ENCODE measurements around the gene NUP62. TPM values are rescaled to one million over a fixed set of nuclear protein-coding genes. Genes with fewer than 3 reads are reported as not detected.

NUP62 gene
- total RNA-seq, 1 experiment from 2014 or later, result 85.2 TPM

DNA sequence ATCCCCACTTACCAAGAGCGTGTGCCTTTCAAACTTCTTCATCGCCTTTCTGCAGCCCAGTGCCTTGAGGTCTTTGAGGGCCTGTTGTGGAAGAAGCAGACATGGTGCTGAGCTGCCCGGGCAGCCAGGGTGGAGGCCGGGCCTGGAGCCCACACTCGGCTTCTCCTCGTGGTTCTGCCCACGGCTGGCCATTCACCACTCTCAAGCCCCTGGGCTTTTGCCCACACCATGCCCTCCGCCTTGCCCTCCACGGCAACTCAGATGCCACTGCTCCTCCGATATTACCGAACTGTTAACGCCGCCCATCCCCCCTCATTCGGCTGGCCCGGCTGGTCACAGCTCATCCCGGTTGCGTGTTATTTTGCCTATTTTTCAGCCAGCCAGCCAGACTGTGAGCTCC lies 37.9 kb downstream of the NUP62 start:
- no peak overlapping the region for H2AFZ ChIP-seq (ENCODE audit: low read depth, low read length, poor library complexity, severe bottlenecking)
- no peak for DNase-seq (ENCODE audit: low read depth, low spot score)

More for the DNA sequence above, 37.9 kb downstream of the NUP62 start:
- Histone ChIP-seq H3K27ac (ENCODE audit: low read depth, low read length) (no peak overlapping the region; the same call in 1 of the 2 replicates), H3K4me2 (ENCODE audit: low read length) (no peak overlapping the region), H3K4me1 (ENCODE audit: control insufficient read depth in 1 of 2, insufficient read depth in 2 of 2, low read length in 2 of 2) (peaks cover 6 to 15% of the 10 kb centered on the region in 2 experiments), H3K79me2 (ENCODE audit: insufficient read depth, low read length) (no peaks in the 10 kb centered on the region), H3K9me3 (ENCODE audit: control insufficient read depth in 1 of 2, insufficient read depth in 1 of 2, low read depth in 1 of 2, low read length in 2 of 2) (no peaks in the 10 kb centered on the region), H3K36me3 (ENCODE audit: control insufficient read depth in 1 of 2, insufficient read depth in 2 of 2, low read length in 2 of 2) (no peaks in the 10 kb centered on the region), H4K20me1 (ENCODE audit: insufficient read depth) (no peaks in the 10 kb centered on the region), H3K27me3 (ENCODE audit: insufficient read depth, low read length) (no peaks in the 10 kb centered on the region), H3K9me2 (ENCODE audit: insufficient read depth) (no peaks in the 10 kb centered on the region), H3K4me3 (replicated peaks in 1 of 2; ENCODE audit: low read depth in 1 of 2, low read length in 2 of 2) (no peak overlapping the region), H3K9ac (ENCODE audit: low read length) (no peak overlapping the region)
- intact Hi-C loops (cut with micrococcal nuclease), result no loop called here
- ATAC-seq, result no peak
- POLR2A ChIA-PET, result no interaction called here
- RAD21 ChIA-PET (ENCODE audit: low non-redundant PET in 1 of 2, low total read pairs in 2 of 2, uncharacterized antibody in 2 of 2, unreplicated experiment in 2 of 2), result no interaction called here
- no TSS peak for BruUV-seq (replicated peaks)
- CTCF ChIA-PET, result no interaction called here
- no peak for TF ChIP-seq EGR1 (IDR thresholded peaks at IDR 0.05; ENCODE audit: low read depth)
- TF ChIP-seq YY1 (IDR thresholded peaks at IDR 0.05; ENCODE audit: extremely low read depth, insufficient replicate concordance, low read depth, low read length), result no peak
- TF ChIP-seq ZFX (IDR thresholded peaks at IDR 0.05), result no peak
- TF ChIP-seq FOSL1 (IDR thresholded peaks at IDR 0.05; ENCODE audit: low read depth), result no peak
- TF ChIP-seq, protein P1, sequence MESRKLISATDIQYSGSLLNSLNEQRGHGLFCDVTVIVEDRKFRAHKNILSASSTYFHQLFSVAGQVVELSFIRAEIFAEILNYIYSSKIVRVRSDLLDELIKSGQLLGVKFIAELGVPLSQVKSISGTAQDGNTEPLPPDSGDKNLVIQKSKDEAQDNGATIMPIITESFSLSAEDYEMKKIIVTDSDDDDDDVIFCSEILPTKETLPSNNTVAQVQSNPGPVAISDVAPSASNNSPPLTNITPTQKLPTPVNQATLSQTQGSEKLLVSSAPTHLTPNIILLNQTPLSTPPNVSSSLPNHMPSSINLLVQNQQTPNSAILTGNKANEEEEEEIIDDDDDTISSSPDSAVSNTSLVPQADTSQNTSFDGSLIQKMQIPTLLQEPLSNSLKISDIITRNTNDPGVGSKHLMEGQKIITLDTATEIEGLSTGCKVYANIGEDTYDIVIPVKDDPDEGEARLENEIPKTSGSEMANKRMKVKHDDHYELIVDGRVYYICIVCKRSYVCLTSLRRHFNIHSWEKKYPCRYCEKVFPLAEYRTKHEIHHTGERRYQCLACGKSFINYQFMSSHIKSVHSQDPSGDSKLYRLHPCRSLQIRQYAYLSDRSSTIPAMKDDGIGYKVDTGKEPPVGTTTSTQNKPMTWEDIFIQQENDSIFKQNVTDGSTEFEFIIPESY (IDR thresholded peaks at IDR 0.05; ENCODE audit: extremely low read depth, insufficient replicate concordance, low read length), result no peak
- no peak for TF ChIP-seq TCF7L2 (IDR thresholded peaks at IDR 0.05; ENCODE audit: borderline replicate concordance, extremely low read depth, insufficient read depth, insufficient read length)
- no peak for TF ChIP-seq EZH2 (IDR thresholded peaks at IDR 0.05)
- TF ChIP-seq, protein P2, sequence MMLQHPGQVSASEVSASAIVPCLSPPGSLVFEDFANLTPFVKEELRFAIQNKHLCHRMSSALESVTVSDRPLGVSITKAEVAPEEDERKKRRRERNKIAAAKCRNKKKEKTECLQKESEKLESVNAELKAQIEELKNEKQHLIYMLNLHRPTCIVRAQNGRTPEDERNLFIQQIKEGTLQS (IDR thresholded peaks at IDR 0.05), result no peak
- no peak for TF ChIP-seq SP1 (IDR thresholded peaks at IDR 0.05; ENCODE audit: low read depth)
- TF ChIP-seq, protein P3, sequence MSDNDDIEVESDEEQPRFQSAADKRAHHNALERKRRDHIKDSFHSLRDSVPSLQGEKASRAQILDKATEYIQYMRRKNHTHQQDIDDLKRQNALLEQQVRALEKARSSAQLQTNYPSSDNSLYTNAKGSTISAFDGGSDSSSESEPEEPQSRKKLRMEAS (IDR thresholded peaks at IDR 0.05), result no peak
- TF ChIP-seq ELF1 (IDR thresholded peaks at IDR 0.05; ENCODE audit: borderline replicate concordance, low read depth), result no peak
- TF ChIP-seq SIN3A (IDR thresholded peaks at IDR 0.05; ENCODE audit: low read depth), result no peak
- no peak for TF ChIP-seq SRF (IDR thresholded peaks at IDR 0.05; ENCODE audit: low read depth)
- no peak for TF ChIP-seq CEBPB (IDR thresholded peaks at IDR 0.05; ENCODE audit: low read depth)
